Measurements from ENCODE around the gene ZMYM5.
"Not testable (repeated sequence)": the region's sequence is repeated elsewhere in the genome, so short reads cannot be mapped to it uniquely, and the experiment has no call there.

ZMYM5 gene

GRCh38 chr13:19860884-19861655, 2.4 kb downstream of the ZMYM5 start:
- TF ChIP-seq CTCF (IDR thresholded peaks at IDR 0.05; ENCODE audit: low read depth, low read length, missing control alignments): no peak
- H3K4me3 ChIP-seq (replicated peaks; ENCODE audit: low read depth, low read length): peak overlapping the region; percentile 78
- DNase-seq (ENCODE audit: extremely low read depth, low read depth): no peak

GRCh38 chr13:19857637-19858036, 5.8 kb downstream of the ZMYM5 start:
- DNase-seq (ENCODE audit: extremely low read depth, low read depth); H3K4me3 ChIP-seq (replicated peaks; ENCODE audit: low read depth, low read length): not testable (repeated sequence)

- TF ChIP-seq CTCF (IDR thresholded peaks at IDR 0.05; ENCODE audit: low read depth, low read length, missing control alignments): no peak
- no peak for DNase-seq (ENCODE audit: extremely low read depth, low read depth)
- H3K4me3 ChIP-seq (replicated peaks; ENCODE audit: low read depth, low read length): no peak overlapping the region
These were observed 10.7 kb downstream of the ZMYM5 start for GRCh38 chr13:19852766-19853165.

- peak; percentile 91 for DNase-seq (ENCODE audit: extremely low read depth, low read depth)
- no peak overlapping the region for H3K4me3 ChIP-seq (replicated peaks; ENCODE audit: low read depth, low read length)
- no peak for TF ChIP-seq CTCF (IDR thresholded peaks at IDR 0.05; ENCODE audit: low read depth, low read length, missing control alignments)
These were observed 17.7 kb downstream of the ZMYM5 start for GRCh38 chr13:19845758-19846157.

- TF ChIP-seq CTCF (IDR thresholded peaks at IDR 0.05; ENCODE audit: low read depth, low read length, missing control alignments): no peak
- no peak for DNase-seq (ENCODE audit: extremely low read depth, low read depth)
- H3K4me3 ChIP-seq (replicated peaks; ENCODE audit: low read depth, low read length): no peak overlapping the region
These were observed 24.6 kb downstream of the ZMYM5 start for GRCh38 chr13:19838865-19839275.

- no peak for TF ChIP-seq CTCF (IDR thresholded peaks at IDR 0.05; ENCODE audit: low read depth, low read length, missing control alignments)
- no peak overlapping the region for H3K4me3 ChIP-seq (replicated peaks; ENCODE audit: low read depth, low read length)
- no peak for DNase-seq (ENCODE audit: extremely low read depth, low read depth)
These were observed 27.0 kb downstream of the ZMYM5 start for GRCh38 chr13:19836472-19836871.

GRCh38 chr13:19834704-19835103, 28.7 kb downstream of the ZMYM5 start:
- H3K4me3 ChIP-seq (replicated peaks; ENCODE audit: low read depth, low read length): no peak overlapping the region
- no peak for TF ChIP-seq CTCF (IDR thresholded peaks at IDR 0.05; ENCODE audit: low read depth, low read length, missing control alignments)
- no peak for DNase-seq (ENCODE audit: extremely low read depth, low read depth)
